CD14-positive monocyte (primary cell): ENCODE data around the gene CCT7. TPM values are rescaled to one million over a fixed set of nuclear protein-coding genes. Genes with fewer than 3 reads are reported as not detected.
A peak's percentile ranks its signal among the peaks of the same experiment; 100 is the strongest.

Source experiments
- DNase-seq, 3 donors: peaks; one replicate each; pipeline ENCODE4 v3.0.0-alpha.2; 2011 to 2022
- H2AFZ ChIP-seq: 2 replicates; pipeline ENCODE4 v1.6.0; 2012; ENCODE audit warnings: mild to moderate bottlenecking, low read depth, low read length, inconsistent platforms; ENCODE audit not compliant: insufficient read depth, poor library complexity, severe bottlenecking
- H3K27ac ChIP-seq, 2 donors: 1 replicate in 1 of 2; 2 replicates in 1 of 2; pipeline ENCODE4 v1.5.1; 2012 to 2013; ENCODE audit warnings: low read length in 2 of 2, control low read depth in 1 of 2, inconsistent platforms in 1 of 2, low read depth in 1 of 2, mild to moderate bottlenecking in 1 of 2
- H3K27me3 ChIP-seq, 2 donors: one replicate each; pipeline versions ENCODE4 v1.6.0 to v1.6.1; 2011 to 2013; ENCODE audit warnings: low read length in 2 of 2; ENCODE audit not compliant: control insufficient read depth in 2 of 2, insufficient read depth in 2 of 2
- H3K36me3 ChIP-seq, 2 donors: replicated peaks in 1 of 2; 1 replicate in 1 of 2; 2 replicates in 1 of 2; pipeline versions ENCODE4 v1.5.1 to v1.6.1; 2012 to 2013; ENCODE audit warnings: low read length in 2 of 2, control low read depth in 1 of 2, inconsistent platforms in 1 of 2, mild to moderate bottlenecking in 1 of 2; ENCODE audit not compliant: insufficient read depth in 2 of 2, control insufficient read depth in 1 of 2
- H3K4me1 ChIP-seq, 2 donors: 1 replicate in 1 of 2; 2 replicates in 1 of 2; pipeline versions ENCODE4 v1.5.1 to v1.6.1; 2012 to 2013; ENCODE audit warnings: low read length in 2 of 2, control low read depth in 1 of 2, inconsistent platforms in 1 of 2, mild to moderate bottlenecking in 1 of 2, moderate library complexity in 1 of 2; ENCODE audit not compliant: insufficient read depth in 2 of 2, control insufficient read depth in 1 of 2
- H3K4me2 ChIP-seq: replicated peaks from 2 replicates; pipeline ENCODE3; 2012; ENCODE audit warnings: low read length, moderate library complexity, mild to moderate bottlenecking; ENCODE audit not compliant: poor library complexity, severe bottlenecking; ENCODE audit errors: extremely low read depth
- H3K4me3 ChIP-seq, 3 experiments: fragments of 200-600 bp in 1 of 3; sonication (generic) in 1 of 3; replicated peaks in 1 of 3; 1 replicate in 2 of 3; 2 replicates in 1 of 3; pipeline ENCODE4 v1.5.1; 2011 to 2013; ENCODE audit warnings: low read length in 3 of 3, mild to moderate bottlenecking in 3 of 3, control low read depth in 2 of 3, low read depth in 2 of 3, inconsistent platforms in 1 of 3, moderate library complexity in 1 of 3
- H3K79me2 ChIP-seq: 2 replicates; pipeline ENCODE4 v1.6.0; 2012; ENCODE audit warnings: mild to moderate bottlenecking, control low read depth, inconsistent platforms, low read length, moderate library complexity; ENCODE audit not compliant: insufficient read depth
- H3K9ac ChIP-seq: 2 replicates; pipeline ENCODE4 v1.6.0; 2017; ENCODE audit warnings: low read length, mild to moderate bottlenecking; ENCODE audit not compliant: insufficient read depth, poor library complexity, severe bottlenecking
- H3K9me3 ChIP-seq, 2 donors: replicated peaks in 1 of 2; 1 replicate in 1 of 2; 2 replicates in 1 of 2; pipeline versions ENCODE4 v1.5.1 to v1.6.1; 2012 to 2013; ENCODE audit warnings: low read length in 2 of 2, control low read depth in 1 of 2; ENCODE audit not compliant: control insufficient read depth in 1 of 2, insufficient read depth in 1 of 2
- H4K20me1 ChIP-seq: 2 replicates; pipeline ENCODE4 v1.6.0; 2012; ENCODE audit warnings: mild to moderate bottlenecking, low read length, control low read depth, moderate library complexity; ENCODE audit not compliant: insufficient read depth
- H3K27ac Mint-ChIP-seq, 7 donors: one replicate each; pipeline ENCODE4 v1.8.0; 2020; ENCODE audit warnings: mild to moderate bottlenecking in 7 of 7, mixed read lengths in 7 of 7, moderate library complexity in 6 of 7, inconsistent platforms in 2 of 7
- H3K27me3 Mint-ChIP-seq, 3 donors: one replicate each; pipeline ENCODE4 v1.8.0; 2021 to 2022; ENCODE audit warnings: low read depth in 3 of 3, mild to moderate bottlenecking in 3 of 3, mixed read lengths in 3 of 3, moderate library complexity in 3 of 3, inconsistent platforms in 1 of 3
- H3K36me3 Mint-ChIP-seq, 2 donors: one replicate each; pipeline ENCODE4 v1.8.0; 2020; ENCODE audit warnings: mixed read lengths in 2 of 2, inconsistent platforms in 1 of 2, mild to moderate bottlenecking in 1 of 2
- H3K4me1 Mint-ChIP-seq: one replicate; pipeline ENCODE4 v1.8.0; 2020; ENCODE audit warnings: mild to moderate bottlenecking, mixed read lengths
- H3K4me3 Mint-ChIP-seq, 2 donors: one replicate each; pipeline ENCODE4 v1.8.0; 2020; ENCODE audit warnings: mild to moderate bottlenecking in 2 of 2, mixed read lengths in 2 of 2, moderate library complexity in 1 of 2
- H3K9me3 Mint-ChIP-seq, 7 donors: one replicate each; pipeline ENCODE4 v1.8.0; 2020 to 2022; ENCODE audit warnings: mixed read lengths in 7 of 7, mild to moderate bottlenecking in 6 of 7, moderate library complexity in 6 of 7, inconsistent platforms in 2 of 7
- WGBS: methylation state at CpG from one replicate; pipeline ENCODE4 v1.1.5; 2013; ENCODE audit warnings: missing lambda C conversion rate; ENCODE audit not compliant: insufficient coverage; 5-methylcytosine and 5-hydroxymethylcytosine counted together
- intact Hi-C, 2 donors: fragments of 100-400 bp; cut with micrococcal nuclease; formaldehyde crosslinking; loops; one replicate each; pipeline versions ENCODE4 v1.15.0 to v1.15.1; 2023
- polyA plus RNA-seq, 3 donors: library from polyadenylated mRNA; depleted of rRNA in 1 of 3; unstranded in 2 of 3; stranded (reverse) in 1 of 3; fragments of 300-500 nt in 2 of 3; fragments of >200 nt in 1 of 3; fragmentation: Illumina TruSeq in 2 of 3; gene quantifications; 1 replicate in 2 of 3; 2 replicates in 1 of 3; pipeline ENCODE4 v1.2.3, GENCODE V29; 2012 to 2021
- TF ChIP-seq, protein P1 (sequence below): fragments of 200-600 bp; IDR thresholded peaks from one replicate; pipeline ENCODE4 v1.8.0; 2022; ENCODE audit warnings: antibody characterized with exemption, mild to moderate bottlenecking

Gene CCT7
- polyA plus RNA-seq, 3 donors, result 56.8 to 151 (median 134) TPM

DNA sequence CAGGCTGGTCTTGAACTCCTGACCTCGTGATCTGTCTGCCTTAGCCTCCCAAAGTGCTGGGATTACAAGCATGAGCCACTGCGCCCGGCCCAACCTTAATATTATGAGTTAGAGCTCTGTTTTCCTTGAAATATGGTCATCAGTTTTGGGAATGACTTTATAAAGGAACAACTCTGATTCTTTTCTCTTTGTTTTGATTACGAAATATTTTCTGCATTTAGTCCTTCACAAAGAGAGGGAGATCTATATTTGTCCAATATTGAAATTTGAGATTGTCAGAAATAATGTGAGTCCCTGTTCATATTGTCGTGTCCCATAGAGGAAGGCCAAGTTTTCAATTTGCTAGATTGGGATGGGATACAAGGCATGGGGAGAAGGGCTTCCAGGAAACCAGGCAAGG lies 16.9 kb upstream of the CCT7 start:
- H3K4me3 ChIP-seq, result no peak overlapping the region
- TF ChIP-seq, protein P1, sequence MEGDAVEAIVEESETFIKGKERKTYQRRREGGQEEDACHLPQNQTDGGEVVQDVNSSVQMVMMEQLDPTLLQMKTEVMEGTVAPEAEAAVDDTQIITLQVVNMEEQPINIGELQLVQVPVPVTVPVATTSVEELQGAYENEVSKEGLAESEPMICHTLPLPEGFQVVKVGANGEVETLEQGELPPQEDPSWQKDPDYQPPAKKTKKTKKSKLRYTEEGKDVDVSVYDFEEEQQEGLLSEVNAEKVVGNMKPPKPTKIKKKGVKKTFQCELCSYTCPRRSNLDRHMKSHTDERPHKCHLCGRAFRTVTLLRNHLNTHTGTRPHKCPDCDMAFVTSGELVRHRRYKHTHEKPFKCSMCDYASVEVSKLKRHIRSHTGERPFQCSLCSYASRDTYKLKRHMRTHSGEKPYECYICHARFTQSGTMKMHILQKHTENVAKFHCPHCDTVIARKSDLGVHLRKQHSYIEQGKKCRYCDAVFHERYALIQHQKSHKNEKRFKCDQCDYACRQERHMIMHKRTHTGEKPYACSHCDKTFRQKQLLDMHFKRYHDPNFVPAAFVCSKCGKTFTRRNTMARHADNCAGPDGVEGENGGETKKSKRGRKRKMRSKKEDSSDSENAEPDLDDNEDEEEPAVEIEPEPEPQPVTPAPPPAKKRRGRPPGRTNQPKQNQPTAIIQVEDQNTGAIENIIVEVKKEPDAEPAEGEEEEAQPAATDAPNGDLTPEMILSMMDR, result no peak
- peaks cover 22% of the 10 kb centered on the region for H3K4me1 Mint-ChIP-seq
- H3K9me3 ChIP-seq, result no peaks in the 10 kb centered on the region
- no peaks in the 10 kb centered on the region for H3K27me3 ChIP-seq
- H3K9ac ChIP-seq, result no peak overlapping the region
- no peak overlapping the region for H3K4me2 ChIP-seq
- H4K20me1 ChIP-seq, result no peaks in the 10 kb centered on the region
- H3K4me1 ChIP-seq, result peaks cover 12 to 24% of the 10 kb centered on the region in 2 donors
- H3K9me3 Mint-ChIP-seq, result no peaks in the 10 kb centered on the region
- H3K36me3 Mint-ChIP-seq, result peaks cover 11 to 16% of the 10 kb centered on the region in 2 donors
- DNase-seq, result no peak
- H3K27ac Mint-ChIP-seq, result no peak overlapping the region
- peaks cover 0 to 7% of the 10 kb centered on the region in 2 donors for H3K36me3 ChIP-seq
- no peak overlapping the region for H2AFZ ChIP-seq
- peaks cover 12% of the 10 kb centered on the region for H3K79me2 ChIP-seq
- H3K4me3 Mint-ChIP-seq, result peak overlapping the region in 1 of 2 donors; percentile 27
- 100% methylated on average over 1 of the region's 5 CpGs for WGBS
- peaks cover 0 to 1% (median 0%) of the 10 kb centered on the region in 3 donors for H3K27me3 Mint-ChIP-seq
- intact Hi-C loops, result no loop called here
- no peak overlapping the region for H3K27ac ChIP-seq

DNA sequence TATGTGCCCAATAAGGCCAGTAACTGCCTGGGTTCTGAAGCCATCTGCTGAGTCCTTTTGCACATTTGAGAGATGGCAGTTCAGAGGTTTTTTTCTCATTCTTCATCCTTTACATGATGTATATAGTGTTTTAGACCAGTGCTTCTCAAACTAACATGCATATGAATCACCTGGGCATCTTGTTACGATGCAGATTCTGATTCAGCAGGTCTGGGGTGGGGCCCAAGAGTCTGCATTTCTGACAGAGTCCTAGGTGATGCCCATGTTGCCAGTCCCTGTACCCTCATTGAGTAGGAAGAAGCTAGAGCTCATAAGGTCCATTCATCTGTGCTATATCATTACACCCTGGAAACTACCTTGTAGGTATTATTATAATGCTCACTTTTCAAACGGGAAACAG lies 16.3 kb upstream of the CCT7 start:
- H3K4me1 Mint-ChIP-seq, result peaks cover 18% of the 10 kb centered on the region
- intact Hi-C loops, result no loop called here
- H3K79me2 ChIP-seq, result peaks cover 12% of the 10 kb centered on the region

More for the DNA sequence above, 16.3 kb upstream of the CCT7 start:
- no CpG with 5 or more reads among the region's 2 CpGs for WGBS
- Histone ChIP-seq H4K20me1 (no peaks in the 10 kb centered on the region), H3K4me3 (no peak overlapping the region), H3K9me3 (no peaks in the 10 kb centered on the region), H3K27me3 (no peaks in the 10 kb centered on the region), H3K4me1 (peaks cover 9 to 19% of the 10 kb centered on the region in 2 donors), H3K27ac (no peak overlapping the region), H3K36me3 (peaks cover 0 to 12% of the 10 kb centered on the region in 2 donors), H3K9ac (no peak overlapping the region), H3K4me2 (no peak overlapping the region), H2AFZ (no peak overlapping the region)
- no peak overlapping the region for H3K4me3 Mint-ChIP-seq
- no peaks in the 10 kb centered on the region for H3K9me3 Mint-ChIP-seq
- peaks cover 18 to 21% of the 10 kb centered on the region in 2 donors for H3K36me3 Mint-ChIP-seq
- DNase-seq, result no peak
- peaks cover 0 to 1% (median 0%) of the 10 kb centered on the region in 3 donors for H3K27me3 Mint-ChIP-seq
- no peak overlapping the region for H3K27ac Mint-ChIP-seq
- TF ChIP-seq, protein P1, result no peak
